Measurements from ENCODE around the gene NCK2. TPM values are rescaled to one million over a fixed set of nuclear protein-coding genes. Genes with fewer than 3 reads are reported as not detected.
"Not testable (repeated sequence)": the region's sequence is repeated elsewhere in the genome, so short reads cannot be mapped to it uniquely, and the experiment has no call there.

The NCK2 gene
- total RNA-seq, 1 experiment from 2014 or later, result 19.9 TPM

DNA sequence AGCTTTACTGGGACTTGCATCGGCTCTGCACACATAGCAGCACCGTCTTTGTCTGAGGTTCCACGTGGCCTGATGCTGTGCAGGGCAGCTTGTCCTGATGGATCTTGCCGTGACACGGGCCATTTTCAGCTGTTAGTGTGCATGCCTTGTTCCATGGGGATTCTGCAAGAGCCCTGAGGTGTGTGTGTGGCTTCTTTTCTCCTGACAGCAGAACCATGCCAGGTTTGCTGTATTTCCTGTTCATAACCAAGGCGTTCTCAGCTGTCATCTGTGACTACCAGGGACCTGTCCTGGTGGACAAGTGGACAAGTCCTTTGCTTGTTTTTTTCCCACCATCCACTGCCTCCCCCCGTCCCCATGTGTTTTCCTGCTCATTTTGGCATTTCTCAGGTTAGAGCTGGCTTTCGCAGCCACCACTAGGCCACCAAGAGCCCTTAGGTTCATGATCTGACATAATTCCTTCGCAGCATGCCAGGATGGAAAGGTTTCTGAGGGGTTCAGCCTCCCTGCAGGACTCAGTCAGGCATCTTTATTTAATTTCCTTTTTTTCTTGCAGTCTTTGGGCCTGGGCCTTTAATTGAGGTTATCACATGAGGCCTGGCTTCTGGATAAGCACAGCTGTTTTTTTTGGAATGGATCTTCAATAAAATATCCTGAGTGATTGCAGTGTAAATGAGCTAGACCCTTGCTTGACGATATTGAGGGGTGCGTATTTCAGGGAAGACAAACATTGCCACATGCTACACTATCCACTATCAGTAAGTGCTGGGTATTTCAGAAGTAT is 139.4 kb downstream of the NCK2 start:
- DNase-seq (ENCODE audit: extremely low read depth, low read depth), result no peak

DNA sequence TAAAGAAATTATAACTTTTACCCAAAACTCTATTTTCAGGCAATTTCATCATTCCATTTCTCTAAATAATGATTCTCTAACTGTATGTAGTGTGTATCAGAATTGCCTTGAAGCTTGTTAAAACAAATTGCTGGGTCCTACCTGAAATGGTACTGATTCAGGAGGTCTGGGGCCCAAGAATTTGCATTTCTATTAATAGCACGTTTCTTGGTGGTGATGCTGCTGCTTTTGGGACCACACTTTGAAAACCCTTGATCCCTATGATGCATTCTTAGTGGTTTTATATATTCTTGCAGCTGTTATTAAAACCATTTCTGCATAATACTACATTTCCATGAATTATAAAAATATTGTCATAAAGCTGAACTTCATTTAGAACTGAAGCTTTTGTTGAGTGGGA is 140.7 kb downstream of the NCK2 start:
- DNase-seq (ENCODE audit: extremely low read depth, low read depth), result no peak

DNA sequence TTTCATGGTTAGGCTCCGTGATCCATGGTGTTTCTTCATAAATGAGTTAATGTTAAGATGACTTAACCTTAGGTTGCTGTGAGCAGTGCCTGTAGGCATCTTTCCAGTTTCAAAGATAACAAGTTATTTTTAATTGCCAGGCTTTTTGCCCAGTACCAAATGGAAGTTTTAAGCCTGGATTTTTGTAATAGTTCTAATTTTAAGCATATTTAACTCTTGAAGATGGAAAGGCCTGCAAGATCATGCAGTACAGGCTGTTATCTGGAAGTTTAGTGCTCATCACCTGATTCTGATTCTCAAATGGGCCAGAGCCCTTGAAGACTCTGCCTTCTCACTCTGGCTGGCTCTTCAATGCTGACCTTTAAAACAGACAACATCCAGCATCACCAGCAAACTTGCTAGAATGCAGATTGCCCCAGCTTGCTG is 141.3 kb downstream of the NCK2 start:
- DNase-seq (ENCODE audit: extremely low read depth, low read depth), result no peak

DNA sequence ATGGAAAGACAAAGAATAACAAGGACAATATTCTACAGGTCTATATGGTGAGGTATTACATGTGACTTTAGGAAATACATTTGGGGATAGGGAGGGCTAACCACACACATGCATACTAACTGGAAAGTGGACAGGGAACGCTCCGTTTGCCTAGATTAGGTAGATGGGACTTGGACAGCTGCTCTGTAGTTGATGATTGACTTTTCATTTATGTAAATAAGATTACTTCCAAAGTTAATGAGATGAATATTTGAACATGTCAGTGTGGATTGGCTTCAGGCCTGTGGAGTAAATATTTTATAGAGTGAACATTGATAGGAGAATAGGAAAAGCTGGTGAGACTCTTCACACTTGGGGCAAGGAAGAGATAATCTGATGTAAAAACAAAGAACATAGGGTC is 142.0 kb downstream of the NCK2 start:
- DNase-seq (ENCODE audit: extremely low read depth, low read depth), result no peak

DNA sequence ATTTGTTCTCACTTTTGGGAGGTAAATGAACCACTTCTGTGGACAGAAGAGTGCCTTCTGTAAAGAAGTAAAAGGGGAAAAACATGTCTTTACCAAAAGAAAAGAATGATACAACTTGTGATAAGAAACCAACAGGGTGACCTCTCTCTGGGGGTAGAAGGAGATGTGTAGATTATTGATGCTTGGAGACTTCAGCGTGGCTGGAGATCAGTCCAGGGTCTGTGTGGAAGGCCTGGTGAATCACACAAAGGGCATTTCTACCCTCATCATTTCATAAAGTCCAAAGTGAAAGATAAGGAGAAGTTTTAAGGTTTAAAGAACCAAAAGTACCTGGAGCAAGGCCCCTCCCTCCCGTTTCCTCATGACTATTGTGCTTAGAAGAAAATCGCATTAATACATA is 142.5 kb downstream of the NCK2 start:
- no peak for DNase-seq (ENCODE audit: extremely low read depth, low read depth)

DNA sequence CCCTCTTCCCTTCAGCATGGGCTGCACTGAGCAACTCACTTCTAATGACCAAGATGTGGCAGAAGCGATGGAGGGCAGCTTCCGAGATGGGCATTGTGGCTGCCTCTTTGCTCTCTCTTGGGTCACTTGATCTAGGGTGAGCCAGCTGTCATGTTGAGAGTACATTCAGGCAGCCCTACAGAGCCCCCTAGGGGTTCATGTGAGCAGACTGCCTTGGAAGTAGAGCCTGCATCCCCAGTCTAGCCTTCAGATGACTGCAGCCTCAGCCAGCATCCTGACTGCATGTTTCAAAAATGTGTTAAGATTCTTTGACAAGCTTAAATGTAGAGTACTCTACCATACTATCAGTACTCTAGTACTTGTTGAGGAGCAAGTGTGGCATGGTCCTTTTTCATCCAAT is 143.9 kb downstream of the NCK2 start:
- no peak for DNase-seq (ENCODE audit: extremely low read depth, low read depth)

DNA sequence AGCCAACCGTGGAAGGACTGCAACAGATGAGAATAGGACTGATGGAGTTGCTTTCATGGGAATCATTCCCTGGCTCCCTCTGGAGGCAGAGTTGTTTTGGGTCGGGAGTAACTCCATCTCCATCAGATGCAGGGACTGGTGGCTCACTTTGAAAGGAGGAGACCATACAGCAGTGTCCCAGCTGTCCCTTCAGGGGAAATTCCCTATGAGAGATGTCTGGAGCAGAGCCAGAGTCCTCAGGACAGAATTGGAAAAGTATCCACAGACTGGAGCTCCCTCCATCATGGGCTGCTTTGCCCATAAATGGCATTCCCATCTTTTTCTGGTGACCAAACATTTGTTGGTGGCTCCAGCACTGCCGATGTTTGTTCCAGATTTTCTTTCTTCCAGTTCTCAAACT is 144.3 kb downstream of the NCK2 start:
- no peak for DNase-seq (ENCODE audit: extremely low read depth, low read depth)

- DNase-seq (ENCODE audit: extremely low read depth, low read depth), result no peak
Measured at GRCh38 chr2:105890111-105890510, 145.4 kb downstream of the NCK2 start.

DNA sequence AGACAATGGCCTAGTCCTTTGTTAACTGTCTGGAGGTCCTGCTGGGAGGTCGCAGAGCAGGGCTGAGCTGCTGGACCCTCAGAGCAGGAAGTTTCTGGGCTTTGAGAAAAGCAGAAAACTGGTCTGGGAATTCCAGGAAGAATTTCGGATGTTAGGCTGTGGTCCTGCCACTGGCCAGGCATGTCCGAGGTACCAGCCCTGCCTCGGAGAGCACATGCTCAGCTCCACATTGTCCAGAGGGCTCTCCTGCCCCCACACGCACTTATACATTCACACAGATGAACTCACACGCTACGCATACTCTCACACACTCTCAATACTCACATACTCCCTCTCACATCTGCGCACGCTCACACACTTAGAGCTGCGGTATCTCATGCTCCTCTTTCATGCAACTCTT is 146.1 kb downstream of the NCK2 start:
- no peak for DNase-seq (ENCODE audit: extremely low read depth, low read depth)

GRCh38 chr2:105893011-105893995 is 148.6 kb downstream of the NCK2 start:
- no peak for DNase-seq (ENCODE audit: extremely low read depth, low read depth)

- DNase-seq (ENCODE audit: extremely low read depth, low read depth), result no peak
Measured at GRCh38 chr2:105894327-105894944, 149.7 kb downstream of the NCK2 start.

DNA sequence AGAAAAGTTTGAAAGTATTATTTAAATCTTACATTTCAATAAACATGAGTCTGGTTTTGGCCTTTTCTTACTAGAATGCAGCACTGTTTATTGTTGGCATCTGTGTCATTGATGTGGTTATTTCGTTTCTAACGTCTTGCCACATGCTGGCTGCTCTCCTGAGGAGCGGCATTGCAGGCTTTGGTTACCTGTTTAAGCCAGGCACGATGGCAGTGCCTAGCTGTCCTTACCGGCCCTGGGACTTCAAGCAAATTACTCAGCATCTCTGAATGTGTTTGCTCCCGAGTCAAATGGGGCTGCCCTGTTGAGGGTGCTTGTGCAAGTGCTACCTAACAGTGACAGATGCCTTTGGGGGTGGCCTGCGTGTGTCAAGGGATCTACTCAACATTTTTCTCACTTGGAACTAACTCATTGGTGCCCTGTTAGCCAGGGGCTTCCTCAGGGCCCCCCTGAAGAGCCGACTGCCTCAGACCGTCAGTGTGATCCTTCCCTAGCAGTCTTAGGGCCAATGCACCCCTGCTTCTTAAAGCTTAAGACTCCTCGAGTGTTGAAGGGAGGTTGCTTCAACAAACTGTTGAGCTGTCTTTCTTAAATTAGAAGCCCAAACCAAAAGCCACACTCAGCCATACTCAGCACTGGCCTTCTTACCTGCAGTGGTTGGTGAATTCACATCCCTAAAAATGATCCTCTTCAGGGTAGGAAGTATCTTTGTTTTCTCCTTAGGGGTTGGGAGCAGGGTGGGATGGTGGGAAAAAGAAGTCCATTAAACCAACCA is 151.5 kb downstream of the NCK2 start:
- no peak for DNase-seq (ENCODE audit: extremely low read depth, low read depth)

DNA sequence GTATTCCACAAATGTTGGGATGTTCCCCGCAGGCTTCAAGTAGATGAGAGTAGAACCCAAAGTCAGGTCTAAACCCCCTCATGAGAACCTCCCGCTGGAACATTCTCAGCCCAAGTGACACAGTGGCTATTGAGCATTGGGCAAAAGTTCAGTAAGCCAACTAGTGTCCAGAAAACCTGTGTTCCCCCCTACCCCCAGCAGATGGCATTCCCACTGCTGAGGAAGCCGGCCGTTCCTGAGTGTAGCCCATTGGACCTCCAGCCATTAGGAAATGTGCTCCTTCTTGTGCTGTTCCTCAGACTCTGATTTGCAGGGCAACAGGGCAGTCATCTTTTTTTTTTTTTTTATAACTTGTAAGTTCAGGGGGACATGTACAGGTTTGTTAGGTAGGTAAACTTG is 152.1 kb downstream of the NCK2 start:
- DNase-seq (ENCODE audit: extremely low read depth, low read depth), result no peak

DNA sequence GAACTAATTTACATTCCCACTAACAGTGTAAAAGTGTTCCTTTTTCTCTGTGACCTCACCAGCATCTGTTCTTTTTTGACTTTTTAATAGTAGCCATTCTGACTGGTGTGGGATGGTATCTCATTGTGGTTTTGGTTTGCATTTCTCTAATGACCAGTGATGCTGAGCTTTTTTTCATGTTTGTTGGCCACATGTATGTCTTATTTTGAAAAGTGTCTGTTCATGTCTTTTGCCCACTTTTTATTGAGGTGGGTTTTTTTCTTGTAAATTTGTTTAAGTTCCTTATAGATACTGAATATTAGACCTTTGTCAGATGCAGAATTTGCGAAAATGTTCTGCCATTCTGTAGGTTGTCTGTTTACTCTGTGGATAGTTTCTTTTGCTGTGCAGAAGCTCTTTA is 153.0 kb downstream of the NCK2 start:
- DNase-seq (ENCODE audit: extremely low read depth, low read depth), result not testable (repeated sequence)

DNA sequence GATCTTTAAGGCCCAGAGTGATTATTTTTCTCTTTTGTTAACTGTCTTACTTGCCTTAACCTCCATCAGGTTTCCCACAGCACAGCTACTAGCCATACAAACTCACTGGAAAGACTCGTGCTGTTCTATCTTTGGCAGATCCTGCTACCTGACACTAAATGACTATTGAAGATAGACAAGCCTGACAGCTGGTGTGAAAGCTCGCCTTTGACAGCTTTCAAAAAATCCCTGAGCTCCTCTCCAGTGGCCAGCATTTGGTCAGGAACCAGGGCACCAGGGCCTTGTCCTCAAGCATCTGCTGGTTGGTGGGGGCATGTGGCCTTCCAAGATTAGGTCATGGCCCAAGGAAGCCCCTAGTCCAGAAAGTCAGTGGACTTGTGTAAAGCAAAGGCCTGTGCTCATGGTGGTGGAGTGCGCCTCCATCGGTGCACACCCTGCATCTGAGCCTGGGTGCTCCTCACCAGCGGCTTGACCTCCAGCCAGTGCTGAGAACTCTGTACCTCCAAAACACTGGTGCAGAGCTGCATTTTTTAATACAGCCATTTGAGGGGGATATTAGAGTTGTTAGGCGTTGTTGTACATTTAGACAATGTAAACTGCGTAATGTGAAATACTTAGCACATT is 158.5 kb downstream of the NCK2 start:
- DNase-seq (ENCODE audit: extremely low read depth, low read depth), result no peak

DNA sequence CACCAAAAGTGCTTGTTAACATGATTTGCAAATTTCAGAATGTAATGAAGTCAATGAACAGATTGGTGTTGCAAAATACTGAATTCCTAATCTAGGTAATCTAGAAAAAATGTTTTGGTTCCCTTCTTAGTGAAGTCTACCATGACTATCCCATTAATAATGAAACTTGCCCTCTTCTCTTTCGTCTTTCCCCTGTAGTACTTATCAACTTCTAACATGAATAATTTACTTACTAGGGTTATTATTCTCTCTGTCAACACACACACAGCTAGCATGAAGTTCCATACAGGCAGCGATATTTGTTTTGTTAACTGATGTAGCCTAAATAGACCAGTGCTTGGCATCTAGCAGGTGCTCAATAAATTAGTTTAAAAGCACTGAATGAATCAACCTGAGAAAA is 160.2 kb downstream of the NCK2 start:
- DNase-seq (ENCODE audit: extremely low read depth, low read depth), result no peak

DNA sequence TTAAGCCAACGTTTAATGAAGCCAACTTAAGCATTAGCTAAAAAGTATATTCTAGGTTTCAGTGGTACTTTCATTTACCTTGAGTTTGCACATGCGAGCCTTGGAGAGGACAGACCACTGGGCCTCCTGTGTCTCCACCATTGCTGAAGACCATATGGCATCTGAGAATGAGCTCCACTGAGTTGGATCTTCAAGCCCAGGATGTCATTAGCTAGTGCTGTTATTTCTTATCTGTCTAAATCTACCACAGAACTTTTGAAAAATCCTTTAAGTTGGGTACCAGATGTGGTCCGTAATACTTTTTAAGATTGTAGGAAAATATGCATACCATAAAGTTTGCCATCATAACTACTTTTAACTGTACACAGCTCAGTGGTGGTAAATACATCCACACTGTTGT is 161.8 kb downstream of the NCK2 start:
- no peak for DNase-seq (ENCODE audit: extremely low read depth, low read depth)

- DNase-seq (ENCODE audit: extremely low read depth, low read depth), result no peak
Measured at GRCh38 chr2:105907184-105907583, 162.5 kb downstream of the NCK2 start.

DNA sequence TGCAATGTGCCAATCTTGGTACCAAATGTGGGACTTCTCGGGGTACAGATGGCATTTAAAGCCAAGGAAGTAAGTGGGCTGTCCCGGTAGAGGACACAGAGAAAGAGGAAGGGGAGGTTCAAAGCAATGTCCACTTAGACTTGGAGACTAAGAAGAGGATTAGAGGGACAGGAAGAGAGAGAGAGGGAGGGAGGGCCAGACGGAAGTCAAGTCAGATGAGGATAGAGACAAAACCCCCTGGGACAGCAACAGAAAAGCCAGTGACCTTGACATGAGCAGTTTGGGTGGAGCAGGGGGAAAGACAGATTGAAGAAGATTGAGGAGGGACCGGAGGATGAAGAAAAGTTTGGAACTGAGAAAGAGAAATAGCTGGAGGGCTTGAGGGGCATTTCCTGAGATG is 164.5 kb downstream of the NCK2 start:
- no peak for DNase-seq (ENCODE audit: extremely low read depth, low read depth)
